ENCODE data around the gene CBX7. TPM values are rescaled to one million over a fixed set of nuclear protein-coding genes. Genes with fewer than 3 reads are reported as not detected.

The CBX7 gene
- total and polyA plus RNA-seq, 9 of the 15 experiments (the other 6 are each of a cell fraction or from before 2014, with no cell fraction given), result 0.04 to 5.2 (median 2.8) TPM

- H3K4me3 ChIP-seq, result no peak overlapping the region
- ATAC-seq (no peak), DNase-seq (ENCODE audit: extremely low read depth in 1 of 4, low spot score in 3 of 4) (peak in 1 of 4 experiments; percentile 4), FAIRE-seq (no peak)
- no peaks in the 10 kb centered on the region; a peak in 1 of 5 replicates for H3K27me3 ChIP-seq (ENCODE audit: control insufficient read depth in 2 of 2, insufficient read depth in 2 of 2, low read length in 2 of 2)
- no peaks in the 10 kb centered on the region for H3K9me3 ChIP-seq (replicated peaks; ENCODE audit: control insufficient read depth, insufficient read depth, low read depth, low read length)
- no peak overlapping the region for H3K4me2 ChIP-seq (ENCODE audit: insufficient read depth, low read length)
- 0% methylated on average over 3 of the region's 10 CpGs for WGBS (ENCODE audit: insufficient coverage, low coverage, missing lambda C conversion rate)
- ChIA-PET CTCF (ENCODE audit: low intra/inter-chr PET ratio) (no interaction called here), POLR2A (interaction anchor here (0.6 kb wide), 2 partner anchors 33 to 114 kb away, joined by 3 read pairs; no protein-coding TSS in a partner anchor)
- 0 out of 2 replicates have a peak overlapping the region, but pooled peaks have one; percentile 45 for H2AFZ ChIP-seq (ENCODE audit: low read depth, low read length)
- no TSS peak for BruUV-seq (replicated peaks)
- peak; percentile 35; the same call in 1 of the 2 replicates for TF ChIP-seq TCF3 (CRISPR knock-in tag; IDR thresholded peaks at IDR 0.05)
- TF ChIP-seq CBFA2T3 (IDR thresholded peaks at IDR 0.05), result peak; percentile 41; the same call in 1 of the 2 replicates
- TF ChIP-seq NCOA2 (IDR thresholded peaks at IDR 0.05; ENCODE audit: partially characterized antibody in 2 of 2), result no peak
- H3K9me1 ChIP-seq (ENCODE audit: control insufficient read depth, insufficient read depth, low read length), result no peaks in the 10 kb centered on the region
- no peaks in the 10 kb centered on the region for H3K36me3 ChIP-seq (ENCODE audit: control insufficient read depth, insufficient read depth, low read length)
- H3K4me1 ChIP-seq (replicated peaks in 1 of 2; ENCODE audit: control insufficient read depth in 2 of 2, insufficient read depth in 2 of 2, low read length in 2 of 2), result peaks cover 0 to 14% of the 10 kb centered on the region in 2 experiments; a peak in 3 of 5 replicates
- H4K20me1 ChIP-seq (replicated peaks; ENCODE audit: control insufficient read depth, insufficient read depth, low read length), result no peaks in the 10 kb centered on the region
- no peaks in the 10 kb centered on the region for H3K79me2 ChIP-seq (ENCODE audit: control insufficient read depth, insufficient read depth, low read length)
- H3K27ac ChIP-seq (ENCODE audit: extremely low read depth, low read depth, low read length), result no peak overlapping the region
- intact Hi-C loops (cut with micrococcal nuclease) (no loop called here), in situ Hi-C loops (cut with MboI) (no loop called here)
- H3K9ac ChIP-seq (ENCODE audit: insufficient read depth in 1 of 2, low read depth in 2 of 2, low read length in 2 of 2), result no peak overlapping the region
Observed at GRCh38 chr22:39188809-39189208, 36.3 kb upstream of the CBX7 start.

- H3K27ac ChIP-seq (ENCODE audit: extremely low read depth, low read depth, low read length), result no peak overlapping the region
- peak; percentile 21; the same call in 1 of the 2 replicates for TF ChIP-seq REST (IDR thresholded peaks at IDR 0.05; ENCODE audit: borderline replicate concordance)
- no peak for TF ChIP-seq REST (CRISPR knock-in tag; IDR thresholded peaks at IDR 0.05; ENCODE audit: low read depth)
Observed at GRCh38 chr22:39185601-39186012, 33.1 kb upstream of the CBX7 start.

More at GRCh38 chr22:39185601-39186012, 33.1 kb upstream of the CBX7 start:
- H3K9me1 ChIP-seq (ENCODE audit: control insufficient read depth, insufficient read depth, low read length), result no peaks in the 10 kb centered on the region
- H3K4me2 ChIP-seq (ENCODE audit: insufficient read depth, low read length), result no peak overlapping the region
- H2AFZ ChIP-seq (ENCODE audit: low read depth, low read length), result 0 out of 2 replicates have a peak overlapping the region, but pooled peaks have one; percentile 19
- in situ Hi-C loops (cut with MboI), result no loop called here
- H3K9me3 ChIP-seq (replicated peaks; ENCODE audit: control insufficient read depth, insufficient read depth, low read depth, low read length), result no peaks in the 10 kb centered on the region
- H3K79me2 ChIP-seq (ENCODE audit: control insufficient read depth, insufficient read depth, low read length), result no peaks in the 10 kb centered on the region
- no peak for FAIRE-seq
- H3K36me3 ChIP-seq (ENCODE audit: control insufficient read depth, insufficient read depth, low read length), result no peaks in the 10 kb centered on the region
- no peak overlapping the region for H3K4me3 ChIP-seq
- H3K9ac ChIP-seq (ENCODE audit: insufficient read depth in 1 of 2, low read depth in 2 of 2, low read length in 2 of 2), result peak overlapping the region in 1 of 2 experiments; percentile 55; a peak in 2 of 4 replicates
- POLR2A ChIA-PET, result interaction anchor here (0.6 to 1.5 kb wide), 2 partner anchors 131 to 133 kb away, joined by 3 to 6 read pairs; no protein-coding TSS in a partner anchor
- BruUV-seq (replicated peaks), result no TSS peak
- peaks cover 0 to 15% of the 10 kb centered on the region in 2 experiments; a peak in 3 of 5 replicates for H3K4me1 ChIP-seq (replicated peaks in 1 of 2; ENCODE audit: control insufficient read depth in 2 of 2, insufficient read depth in 2 of 2, low read length in 2 of 2)
- WGBS (ENCODE audit: insufficient coverage, low coverage, missing lambda C conversion rate), result 32% methylated on average over 6 of the region's 11 CpGs
- CTCF ChIA-PET (ENCODE audit: low intra/inter-chr PET ratio), result interaction anchor here (0.9 kb wide), 1 partner anchor 117 kb away, joined by 3 read pairs; no protein-coding TSS in a partner anchor
- no peaks in the 10 kb centered on the region for H4K20me1 ChIP-seq (replicated peaks; ENCODE audit: control insufficient read depth, insufficient read depth, low read length)
- DNase-seq (ENCODE audit: extremely low read depth in 1 of 4, low spot score in 3 of 4), result peak in 2 of 4 experiments; percentile 34 to 44
- intact Hi-C loops (cut with micrococcal nuclease), result no loop called here
- ATAC-seq, result peak; percentile 61; the same call in 2 of the 3 replicates
- no peaks in the 10 kb centered on the region; a peak in 1 of 5 replicates for H3K27me3 ChIP-seq (ENCODE audit: control insufficient read depth in 2 of 2, insufficient read depth in 2 of 2, low read length in 2 of 2)

Measured in K562 (cell line).